K562 (cell line): ENCODE results near the gene DISP1. TPM values are rescaled to one million over a fixed set of nuclear protein-coding genes. Genes with fewer than 3 reads are reported as not detected.

ENCODE experiments used
- ASH1L ChIP-seq: fragments of 450-650 bp; IDR thresholded peaks from 2 replicates; pipeline ENCODE4 v1.6.1; 2018; ENCODE audit warnings: borderline replicate concordance, mild to moderate bottlenecking, low read depth; ENCODE audit not compliant: partially characterized antibody
- FOXA3 ChIP-seq, 2 experiments: fragments of 450-650 bp in 1 of 2; sonication (generic) in 1 of 2; formaldehyde crosslinking; IDR thresholded peaks in 1 of 2; conservative IDR thresholded peaks in 1 of 2; 2 replicates each; pipeline versions ENCODE4 v1.4.0 to v1.8.0; 2020 to 2022; ENCODE audit warnings: mild to moderate bottlenecking in 2 of 2, missing genetic modification reagents in 1 of 2
- HMGN3 ChIP-seq: IDR thresholded peaks from 2 replicates; pipeline ENCODE4 v1.6.1; 2011; ENCODE audit warnings: borderline replicate concordance, low read depth, mild to moderate bottlenecking, mixed read lengths, low read length; ENCODE audit not compliant: insufficient read length; ENCODE audit errors: extremely low read depth
- NELFE ChIP-seq: IDR thresholded peaks from 2 replicates; pipeline ENCODE4 v1.6.1; 2011; ENCODE audit warnings: mild to moderate bottlenecking; ENCODE audit not compliant: insufficient read depth, insufficient read length
- POLR2H ChIP-seq: IDR thresholded peaks from 2 replicates; pipeline ENCODE4 v1.6.1; 2016; ENCODE audit warnings: missing genetic modification characterization, low read depth, mild to moderate bottlenecking, control low read depth, missing compliant biosample characterization, moderate library complexity
- PREB ChIP-seq: sonication (generic); formaldehyde crosslinking; IDR thresholded peaks from 2 replicates; pipeline ENCODE4 v1.8.1; 2023; ENCODE audit warnings: mild to moderate bottlenecking, missing genetic modification reagents
- RBM25 ChIP-seq: fragments of 200-400 bp; formaldehyde crosslinking; IDR thresholded peaks from 2 replicates; pipeline ENCODE4 v1.6.1; 2018; ENCODE audit warnings: low read length, low read depth, moderate library complexity; ENCODE audit not compliant: severe bottlenecking
- SMAD2 ChIP-seq: fragments of 150-350 bp; IDR thresholded peaks from 2 replicates; pipeline ENCODE4 v1.6.1; 2014; ENCODE audit warnings: low read depth, mild to moderate bottlenecking, low read length
- SMAD3 ChIP-seq: fragments of 450-650 bp; formaldehyde crosslinking; conservative IDR thresholded peaks from 2 replicates; pipeline ENCODE4 v1.4.0; 2020; ENCODE audit warnings: mild to moderate bottlenecking
- SMC3 ChIP-seq: conservative IDR thresholded peaks from 2 replicates; pipeline ENCODE4 v1.6.1; 2011; ENCODE audit warnings: low read depth, low read length, improper control_type of control experiment; ENCODE audit not compliant: insufficient read depth
- TCF7 ChIP-seq: sonication (generic); IDR thresholded peaks from 2 replicates; pipeline ENCODE4 v1.6.1; 2016; ENCODE audit warnings: antibody characterized with exemption, borderline replicate concordance
- ZNF431 ChIP-seq: sonication (generic); formaldehyde crosslinking; IDR thresholded peaks from 2 replicates; pipeline ENCODE4 v1.8.0; 2022; ENCODE audit warnings: mild to moderate bottlenecking, missing genetic modification reagents
- ZNF695 ChIP-seq: fragments of 450-650 bp; formaldehyde crosslinking; IDR thresholded peaks from 2 replicates; pipeline ENCODE4 v1.4.0; 2020; ENCODE audit warnings: mild to moderate bottlenecking, moderate library complexity
- polyA plus RNA-seq, 8 experiments: library from polyadenylated mRNA; depleted of rRNA in 4 of 8; stranded (reverse) in 5 of 8; unstranded in 3 of 8; fragments of >200 nt; fragmentation: Nextera tagmentation in 2 of 8; fragmentation: Illumina TruSeq in 1 of 8; extraction: Ambion mirVana in 2 of 8; extraction: Trizol in 1 of 8; gene quantifications; 2 replicates each; pipeline versions ENCODE4 v1.2.1 to v1.2.3, GENCODE V29; 2011 to 2014; ENCODE audit warnings: inconsistent platforms in 1 of 8, missing spikeins in 1 of 8
- total RNA-seq, 7 experiments: library from RNA; depleted of rRNA in 6 of 7; stranded (reverse); fragments of >200 nt in 6 of 7; fragmentation: Illumina TruSeq in 2 of 7; extraction: Trizol in 2 of 7; gene quantifications; 2 replicates each; pipeline versions ENCODE4 v1.2.1 to v1.2.3, GENCODE V29; 2011 to 2021; ENCODE audit warnings: low replicate concordance in 1 of 7
- TF ChIP-seq, protein P1 (sequence below): fragments of 450-650 bp; IDR thresholded peaks from 2 replicates; pipeline ENCODE4 v1.6.1; 2018; ENCODE audit warnings: mild to moderate bottlenecking, low read depth; ENCODE audit not compliant: partially characterized antibody
- TF ChIP-seq, protein P2 (sequence below): fragments of 450-650 bp; formaldehyde crosslinking; IDR thresholded peaks from 2 replicates; pipeline ENCODE4 v1.4.0; 2020; ENCODE audit warnings: mild to moderate bottlenecking, moderate library complexity
- TF ChIP-seq, protein P3 (sequence below), 3 experiments: IDR thresholded peaks in 2 of 3; conservative IDR thresholded peaks in 1 of 3; 2 replicates each; pipeline ENCODE4 v1.5.1; 2011 to 2012; ENCODE audit warnings: low read length in 3 of 3, mild to moderate bottlenecking in 3 of 3, control low read depth in 2 of 3, improper control_type of control experiment in 1 of 3, inconsistent platforms in 1 of 3, low read depth in 1 of 3, mixed read lengths in 1 of 3, moderate library complexity in 1 of 3; ENCODE audit not compliant: insufficient read depth in 2 of 3

The DISP1 gene
- total and polyA plus RNA-seq, 9 of the 15 experiments (the other 6 are each of a cell fraction or from before 2014, with no cell fraction given): 0.02 to 0.35 (median 0.04) TPM; not detected in 2

DNA sequence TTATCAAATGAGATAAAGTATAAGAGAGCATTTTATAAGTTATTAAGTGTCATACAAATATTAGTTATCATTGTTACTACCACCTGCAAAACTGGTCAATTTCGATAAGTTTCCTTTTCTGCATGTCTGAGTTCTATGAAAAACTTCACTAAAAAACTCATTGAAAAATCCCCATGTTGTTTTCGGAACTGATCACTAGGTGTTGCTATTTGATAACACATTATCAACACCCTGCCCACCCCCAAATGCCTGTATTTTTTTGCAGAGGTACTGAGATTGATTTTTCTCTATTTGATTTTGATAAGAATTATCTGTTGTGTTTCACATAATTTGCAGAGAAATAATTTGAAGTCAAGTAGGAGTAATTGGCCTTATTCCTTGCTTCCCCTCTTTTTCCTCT lies 22.1 kb upstream of the DISP1 start (continued):
- TF ChIP-seq TCF7 (no peak), PREB (no peak), ASH1L (no peak), SMC3 (peak; percentile 28; the same call in 1 of the 2 replicates), NELFE (no peak), ZNF431 (CRISPR knock-in tag) (no peak), RBM25 (no peak), ZNF695 (CRISPR knock-in tag) (no peak), HMGN3 (no peak), FOXA3 (CRISPR knock-in tag; conservative IDR thresholded peaks at IDR 0.05 in 1 of 2, IDR thresholded peaks at IDR 0.05 in 1 of 2) (no peak), SMAD2 (no peak), POLR2H (tag) (no peak), SMAD3 (CRISPR knock-in tag) (no peak)
- TF ChIP-seq, protein P1, sequence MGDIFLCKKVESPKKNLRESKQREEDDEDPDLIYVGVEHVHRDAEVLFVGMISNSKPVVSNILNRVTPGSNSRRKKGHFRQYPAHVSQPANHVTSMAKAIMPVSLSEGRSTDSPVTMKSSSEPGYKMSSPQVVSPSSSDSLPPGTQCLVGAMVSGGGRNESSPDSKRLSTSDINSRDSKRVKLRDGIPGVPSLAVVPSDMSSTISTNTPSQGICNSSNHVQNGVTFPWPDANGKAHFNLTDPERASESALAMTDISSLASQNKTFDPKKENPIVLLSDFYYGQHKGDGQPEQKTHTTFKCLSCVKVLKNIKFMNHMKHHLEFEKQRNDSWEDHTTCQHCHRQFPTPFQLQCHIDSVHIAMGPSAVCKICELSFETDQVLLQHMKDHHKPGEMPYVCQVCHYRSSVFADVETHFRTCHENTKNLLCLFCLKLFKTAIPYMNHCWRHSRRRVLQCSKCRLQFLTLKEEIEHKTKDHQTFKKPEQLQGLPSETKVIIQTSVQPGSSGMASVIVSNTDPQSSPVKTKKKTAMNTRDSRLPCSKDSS: no peak
- TF ChIP-seq, protein P2, sequence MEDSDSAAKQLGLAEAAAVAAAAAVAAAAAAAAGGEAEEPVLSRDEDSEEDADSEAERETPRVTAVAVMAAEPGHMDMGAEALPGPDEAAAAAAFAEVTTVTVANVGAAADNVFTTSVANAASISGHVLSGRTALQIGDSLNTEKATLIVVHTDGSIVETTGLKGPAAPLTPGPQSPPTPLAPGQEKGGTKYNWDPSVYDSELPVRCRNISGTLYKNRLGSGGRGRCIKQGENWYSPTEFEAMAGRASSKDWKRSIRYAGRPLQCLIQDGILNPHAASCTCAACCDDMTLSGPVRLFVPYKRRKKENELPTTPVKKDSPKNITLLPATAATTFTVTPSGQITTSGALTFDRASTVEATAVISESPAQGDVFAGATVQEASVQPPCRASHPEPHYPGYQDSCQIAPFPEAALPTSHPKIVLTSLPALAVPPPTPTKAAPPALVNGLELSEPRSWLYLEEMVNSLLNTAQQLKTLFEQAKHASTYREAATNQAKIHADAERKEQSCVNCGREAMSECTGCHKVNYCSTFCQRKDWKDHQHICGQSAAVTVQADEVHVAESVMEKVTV (CRISPR knock-in tag): peak; percentile 76
- TF ChIP-seq, protein P3, sequence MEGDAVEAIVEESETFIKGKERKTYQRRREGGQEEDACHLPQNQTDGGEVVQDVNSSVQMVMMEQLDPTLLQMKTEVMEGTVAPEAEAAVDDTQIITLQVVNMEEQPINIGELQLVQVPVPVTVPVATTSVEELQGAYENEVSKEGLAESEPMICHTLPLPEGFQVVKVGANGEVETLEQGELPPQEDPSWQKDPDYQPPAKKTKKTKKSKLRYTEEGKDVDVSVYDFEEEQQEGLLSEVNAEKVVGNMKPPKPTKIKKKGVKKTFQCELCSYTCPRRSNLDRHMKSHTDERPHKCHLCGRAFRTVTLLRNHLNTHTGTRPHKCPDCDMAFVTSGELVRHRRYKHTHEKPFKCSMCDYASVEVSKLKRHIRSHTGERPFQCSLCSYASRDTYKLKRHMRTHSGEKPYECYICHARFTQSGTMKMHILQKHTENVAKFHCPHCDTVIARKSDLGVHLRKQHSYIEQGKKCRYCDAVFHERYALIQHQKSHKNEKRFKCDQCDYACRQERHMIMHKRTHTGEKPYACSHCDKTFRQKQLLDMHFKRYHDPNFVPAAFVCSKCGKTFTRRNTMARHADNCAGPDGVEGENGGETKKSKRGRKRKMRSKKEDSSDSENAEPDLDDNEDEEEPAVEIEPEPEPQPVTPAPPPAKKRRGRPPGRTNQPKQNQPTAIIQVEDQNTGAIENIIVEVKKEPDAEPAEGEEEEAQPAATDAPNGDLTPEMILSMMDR (IDR thresholded peaks at IDR 0.05 in 2 of 3, conservative IDR thresholded peaks at IDR 0.05 in 1 of 3; ENCODE audit: insufficient read depth in 2 of 3, low read depth in 1 of 3, low read length in 3 of 3): peak in 2 of 3 experiments; percentile 33 to 64; a peak in 4 of 6 replicates
